Panc1 (cell line): Measurements from ENCODE around the gene GSK3B. TPM values are rescaled to one million over a fixed set of nuclear protein-coding genes. Genes with fewer than 3 reads are reported as not detected.

Experiments
- ATAC-seq: fragments of 200-7000 bp; cut with Tn5 transposase; 2 replicates; pipeline ENCODE4 v1.9.1; 2020; ENCODE audit warnings: mild to moderate bottlenecking, moderate library complexity
- BruUV-seq: library from RNA; stranded (reverse); fragments of 400-500 nt; replicated peaks from 2 replicates; lab custom pipeline; 2021; lab: Mats Ljungman, UMichigan
- CTCF ChIA-PET: fragments of 300-600 bp; sonication (Branson Sonifier 250); formaldehyde crosslinking; loops from one replicate; lab custom pipeline; 2022; ENCODE audit warnings: antibody characterized with exemption; lab: Charles Lee
- POLR2A ChIA-PET: fragments of 300-600 bp; sonication (Branson Sonifier 250); formaldehyde crosslinking; loops from one replicate; lab custom pipeline; 2022; ENCODE audit warnings: antibody characterized with exemption; lab: Charles Lee
- DNase-seq: peaks from one replicate; pipeline ENCODE4 v3.0.0-alpha.2; 2010; ENCODE audit warnings: low read depth, low spot score
- H3K27ac ChIP-seq: 2 replicates; pipeline ENCODE4 v1.5.1; 2011; ENCODE audit warnings: mild to moderate bottlenecking, low read length, inconsistent platforms
- H3K27me3 ChIP-seq: fragments of 200-500 bp; sonication (Bioruptor generic); 2 replicates; pipeline ENCODE4 v1.6.0; 2014; ENCODE audit warnings: low read length, inconsistent platforms; ENCODE audit not compliant: control insufficient read depth, insufficient read depth
- H3K36me3 ChIP-seq: fragments of 200-500 bp; sonication (Bioruptor generic); 2 replicates; pipeline ENCODE4 v1.5.1; 2014; ENCODE audit warnings: inconsistent platforms, mild to moderate bottlenecking, low read length, moderate library complexity; ENCODE audit not compliant: control insufficient read depth, insufficient read depth
- H3K4me1 ChIP-seq: 2 replicates; pipeline ENCODE4 v1.5.1; 2011; ENCODE audit warnings: inconsistent platforms, mild to moderate bottlenecking, low read length, moderate library complexity; ENCODE audit not compliant: control insufficient read depth, insufficient read depth
- H3K4me3 ChIP-seq, 2 experiments: 2 replicates each; pipeline ENCODE4 v1.5.1; 2011 to 2012; ENCODE audit warnings: low read depth in 2 of 2, low read length in 2 of 2, mild to moderate bottlenecking in 2 of 2, inconsistent platforms in 1 of 2, moderate library complexity in 1 of 2
- H3K9me3 ChIP-seq: fragments of 200-500 bp; sonication (Bioruptor generic); 2 replicates; pipeline ENCODE4 v1.5.1; 2014; ENCODE audit warnings: low read depth, mild to moderate bottlenecking, inconsistent platforms, low read length, moderate library complexity; ENCODE audit not compliant: control insufficient read depth, insufficient read depth
- POLR2AphosphoS5 ChIP-seq: IDR thresholded peaks from 2 replicates; pipeline ENCODE4 v1.6.1; 2012; ENCODE audit warnings: mild to moderate bottlenecking, low read depth, low read length, moderate library complexity
- REST ChIP-seq, 2 experiments: IDR thresholded peaks; 2 replicates each; pipeline ENCODE4 v1.6.1; 2011 to 2012; ENCODE audit warnings: low read depth in 2 of 2, control low read depth in 1 of 2, low read length in 1 of 2, mild to moderate bottlenecking in 1 of 2, moderate library complexity in 1 of 2; ENCODE audit not compliant: insufficient read depth in 1 of 2
- SIN3A ChIP-seq: IDR thresholded peaks from 2 replicates; pipeline ENCODE4 v1.6.1; 2012; ENCODE audit warnings: low read depth, mild to moderate bottlenecking, low read length, moderate library complexity, borderline replicate concordance; ENCODE audit not compliant: insufficient read depth
- TCF7L2 ChIP-seq: IDR thresholded peaks from 2 replicates; pipeline ENCODE4 v1.6.1; 2011; ENCODE audit warnings: mild to moderate bottlenecking, low read depth, low read length, inconsistent platforms
- in situ Hi-C: cut with HindIII; loops from 2 replicates; pipeline ENCODE4 v1.10.0; 2016; ENCODE audit warnings: low sequenced_read_pairs, low pct_unique_long_range_greater_than_20kb
- intact Hi-C: fragments of 100-400 bp; cut with micrococcal nuclease; formaldehyde crosslinking; loops from one replicate; pipeline ENCODE4 v1.10.0; 2022; ENCODE audit not compliant: unreplicated experiment
- total RNA-seq: library from RNA; stranded (reverse); gene quantifications from one replicate; pipeline ENCODE4 v1.2.1, GENCODE V29; 2021; ENCODE audit not compliant: unreplicated experiment
- TF ChIP-seq, protein P1 (sequence below): fragments of 450-650 bp; IDR thresholded peaks from 2 replicates; pipeline ENCODE4 v1.5.1; 2017; ENCODE audit warnings: mild to moderate bottlenecking

GSK3B gene
- total RNA-seq, 1 experiment from 2014 or later: 35.3 TPM

DNA sequence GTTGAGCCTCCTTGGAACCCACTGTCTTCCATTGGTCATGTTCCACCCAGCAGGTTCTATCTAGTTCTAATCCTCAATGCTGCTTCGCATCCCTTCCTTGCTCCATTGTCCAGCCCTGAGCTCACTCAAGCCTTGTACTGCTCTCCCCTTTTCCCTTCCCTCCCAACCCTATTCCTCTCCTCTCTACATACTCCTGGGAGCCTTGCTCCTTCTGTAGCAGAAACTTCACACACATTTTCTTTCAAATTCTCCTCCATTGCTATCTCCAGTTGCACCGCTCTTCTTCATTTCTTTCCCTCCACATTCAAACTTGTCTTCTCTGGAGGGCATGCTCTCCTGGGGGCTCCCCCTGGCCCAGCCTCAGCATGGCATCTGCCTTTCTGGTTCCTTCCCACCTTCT lies 297.9 kb downstream of the GSK3B start:
- TF ChIP-seq TCF7L2: no peak
- Histone ChIP-seq H3K27ac (no peak overlapping the region), H3K4me3 (no peak overlapping the region), H3K9me3 (no peaks in the 10 kb centered on the region), H3K4me1 (no peaks in the 10 kb centered on the region), H3K27me3 (peaks cover 8% of the 10 kb centered on the region; the same call in 1 of the 2 replicates), H3K36me3 (no peaks in the 10 kb centered on the region)
- no peak for ATAC-seq
- POLR2A ChIA-PET: no interaction called here
- no peak for DNase-seq
- intact Hi-C loops (no loop called here), in situ Hi-C loops (no loop called here)
- BruUV-seq: no TSS peak
- CTCF ChIA-PET: no interaction called here

- no peak for TF ChIP-seq POLR2AphosphoS5
- TF ChIP-seq, protein P1, sequence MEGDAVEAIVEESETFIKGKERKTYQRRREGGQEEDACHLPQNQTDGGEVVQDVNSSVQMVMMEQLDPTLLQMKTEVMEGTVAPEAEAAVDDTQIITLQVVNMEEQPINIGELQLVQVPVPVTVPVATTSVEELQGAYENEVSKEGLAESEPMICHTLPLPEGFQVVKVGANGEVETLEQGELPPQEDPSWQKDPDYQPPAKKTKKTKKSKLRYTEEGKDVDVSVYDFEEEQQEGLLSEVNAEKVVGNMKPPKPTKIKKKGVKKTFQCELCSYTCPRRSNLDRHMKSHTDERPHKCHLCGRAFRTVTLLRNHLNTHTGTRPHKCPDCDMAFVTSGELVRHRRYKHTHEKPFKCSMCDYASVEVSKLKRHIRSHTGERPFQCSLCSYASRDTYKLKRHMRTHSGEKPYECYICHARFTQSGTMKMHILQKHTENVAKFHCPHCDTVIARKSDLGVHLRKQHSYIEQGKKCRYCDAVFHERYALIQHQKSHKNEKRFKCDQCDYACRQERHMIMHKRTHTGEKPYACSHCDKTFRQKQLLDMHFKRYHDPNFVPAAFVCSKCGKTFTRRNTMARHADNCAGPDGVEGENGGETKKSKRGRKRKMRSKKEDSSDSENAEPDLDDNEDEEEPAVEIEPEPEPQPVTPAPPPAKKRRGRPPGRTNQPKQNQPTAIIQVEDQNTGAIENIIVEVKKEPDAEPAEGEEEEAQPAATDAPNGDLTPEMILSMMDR: no peak
- no peak for TF ChIP-seq TCF7L2
- TF ChIP-seq SIN3A: no peak
- no peak for TF ChIP-seq REST (IDR thresholded peaks at IDR 0.05; ENCODE audit: insufficient read depth in 1 of 2, low read depth in 2 of 2, low read length in 1 of 2)
- ATAC-seq (no peak), DNase-seq (no peak)
- no peak overlapping the region for H3K27ac ChIP-seq
- no peak overlapping the region for H3K4me3 ChIP-seq
- CTCF ChIA-PET: no interaction called here
- no peaks in the 10 kb centered on the region for H3K4me1 ChIP-seq
- H3K27me3 ChIP-seq: peaks cover 8% of the 10 kb centered on the region; the same call in 1 of the 2 replicates
- no TSS peak for BruUV-seq
- H3K9me3 ChIP-seq: no peaks in the 10 kb centered on the region
- POLR2A ChIA-PET: no interaction called here
- intact Hi-C loops: no loop called here
- no peaks in the 10 kb centered on the region for H3K36me3 ChIP-seq
- in situ Hi-C loops: no loop called here
Observed at GRCh38 chr3:119795849-119796248, 298.4 kb downstream of the GSK3B start.

DNA sequence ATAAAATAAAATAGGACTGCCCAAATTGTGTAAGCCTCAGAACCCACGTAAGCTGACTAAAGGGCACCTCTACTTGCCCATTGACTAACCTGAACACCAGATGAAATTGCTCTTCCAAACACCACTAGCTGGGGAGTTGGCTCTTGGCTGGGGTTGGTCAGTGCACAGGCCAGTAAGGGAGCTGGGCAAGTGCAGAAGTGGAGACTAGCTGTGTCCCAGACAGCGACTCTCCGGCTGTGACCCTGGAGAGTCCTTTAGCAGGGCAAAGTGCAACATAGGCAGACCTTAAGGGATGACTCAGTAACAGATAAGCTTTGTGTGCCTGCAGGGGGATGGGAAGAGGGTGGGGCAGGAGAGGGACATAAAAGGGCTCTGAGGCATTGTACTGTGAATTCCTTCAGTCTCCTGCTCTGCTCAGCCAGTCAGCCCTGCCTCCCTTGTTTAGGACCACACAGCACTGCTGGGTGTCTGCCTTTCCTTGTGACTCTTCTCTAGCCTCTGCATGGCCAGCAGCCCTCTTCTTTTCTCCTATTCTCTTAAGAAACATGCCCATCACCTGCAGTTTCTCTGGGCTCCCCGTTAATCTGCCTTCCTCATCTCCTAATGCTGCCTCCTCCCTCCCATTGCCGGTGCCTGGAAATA lies 299.2 kb downstream of the GSK3B start:
- Histone ChIP-seq H3K4me3 (no peak overlapping the region), H3K9me3 (no peaks in the 10 kb centered on the region), H3K27me3 (peaks cover 5% of the 10 kb centered on the region; the same call in 1 of the 2 replicates), H3K4me1 (no peaks in the 10 kb centered on the region), H3K27ac (no peak overlapping the region), H3K36me3 (no peaks in the 10 kb centered on the region)
- intact Hi-C loops (no loop called here), in situ Hi-C loops (no loop called here)
- no TSS peak for BruUV-seq
- TF ChIP-seq, protein P1: no peak
- no peak for TF ChIP-seq POLR2AphosphoS5
- no peak for TF ChIP-seq SIN3A
- no peak for TF ChIP-seq TCF7L2
- TF ChIP-seq REST (IDR thresholded peaks at IDR 0.05; ENCODE audit: insufficient read depth in 1 of 2, low read depth in 2 of 2, low read length in 1 of 2): no peak
- CTCF ChIA-PET: no interaction called here
- DNase-seq (no peak), ATAC-seq (peak; percentile 80)
- POLR2A ChIA-PET: no interaction called here
